GM12874 (cell line): ENCODE data around the gene PMPCB.

Experiments
- CTCF ChIP-seq: IDR thresholded peaks from 2 replicates; pipeline ENCODE4 v1.5.1; 2011; ENCODE audit warnings: low read depth, mild to moderate bottlenecking, control low read depth, low read length, moderate library complexity; ENCODE audit not compliant: insufficient read depth

Gene PMPCB

GRCh38 chr7:103314852-103315251 is 17.6 kb downstream of the PMPCB start:
- no peak for TF ChIP-seq CTCF

- no peak for TF ChIP-seq CTCF
Measured at GRCh38 chr7:103316380-103316941, 19.2 kb downstream of the PMPCB start.

DNA sequence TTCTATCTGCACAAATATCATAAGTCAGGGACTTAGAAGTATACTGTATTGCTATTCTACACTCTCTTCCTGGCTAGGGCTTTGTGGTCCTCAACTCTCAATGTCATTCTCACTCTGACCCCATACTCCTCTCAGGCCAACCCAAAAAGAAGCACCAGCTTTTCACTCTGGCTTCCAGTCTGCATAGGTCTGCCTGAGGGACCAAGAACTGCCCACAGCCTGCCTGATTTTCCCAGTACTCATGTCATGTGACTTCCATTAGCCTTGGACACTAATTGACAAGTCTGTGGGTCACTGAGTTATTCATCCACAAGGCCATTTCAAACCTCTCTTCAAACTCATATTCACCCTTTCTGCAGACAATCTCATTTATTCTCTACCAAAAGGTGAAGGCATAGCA is 19.8 kb downstream of the PMPCB start:
- no peak for TF ChIP-seq CTCF

- TF ChIP-seq CTCF: no peak
Measured at GRCh38 chr7:103325744-103326143, 28.5 kb downstream of the PMPCB start.

- no peak for TF ChIP-seq CTCF
Measured at GRCh38 chr7:103336761-103337160, 39.5 kb downstream of the PMPCB start.

DNA sequence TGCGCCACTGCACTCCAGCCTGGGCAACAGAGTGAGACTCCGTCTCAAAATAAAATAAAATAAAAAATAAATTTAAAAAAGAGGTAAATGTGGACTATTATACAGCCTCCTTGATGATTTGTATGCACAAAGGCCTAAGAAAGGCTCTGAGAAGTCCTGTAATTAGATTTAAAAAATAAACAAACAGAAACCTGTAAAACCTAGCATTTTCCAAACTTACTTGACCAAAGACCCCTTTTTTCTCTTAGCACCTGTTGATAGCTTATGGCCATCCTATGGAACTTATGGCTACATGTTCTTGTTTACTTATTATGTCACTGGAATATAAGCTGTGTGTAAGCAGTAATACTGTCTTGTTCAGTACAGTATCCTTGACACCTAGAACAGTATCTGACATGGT is 41.6 kb downstream of the PMPCB start:
- no peak for TF ChIP-seq CTCF

DNA sequence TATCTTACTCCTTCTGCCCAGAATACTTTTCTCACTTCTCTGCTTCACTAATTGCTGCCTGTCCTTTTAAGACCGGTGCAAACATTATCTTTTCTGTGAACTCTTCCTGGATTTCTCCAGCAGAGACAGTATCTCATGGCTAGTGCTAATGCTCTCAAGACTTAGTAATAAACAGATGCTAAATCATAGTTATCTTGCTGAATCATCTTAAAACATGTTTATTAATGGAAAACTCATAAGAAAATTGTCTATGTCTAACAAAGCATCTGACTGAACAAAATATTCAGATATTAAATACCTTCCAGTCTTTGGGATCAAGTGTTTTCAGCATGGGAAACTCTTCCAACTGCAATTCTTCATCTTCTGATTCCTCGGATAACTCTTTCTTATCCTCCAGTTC is 44.2 kb downstream of the PMPCB start:
- no peak for TF ChIP-seq CTCF
